PC-3 (cell line): ENCODE data around the gene GFOD1. TPM values are rescaled to one million over a fixed set of nuclear protein-coding genes. Genes with fewer than 3 reads are reported as not detected.
"Not testable (repeated sequence)": the region's sequence is repeated elsewhere in the genome, so short reads cannot be mapped to it uniquely, and the experiment has no call there.

Experiments
- ATAC-seq: fragments of 200-7000 bp; cut with Tn5 transposase; 2 replicates; pipeline ENCODE4 v1.9.1; 2020; ENCODE audit warnings: mild to moderate bottlenecking, moderate library complexity
- BruUV-seq: library from RNA; stranded (reverse); fragments of 400-500 nt; replicated peaks from 2 replicates; lab custom pipeline; 2021; lab: Mats Ljungman, UMichigan
- CTCF ChIA-PET: fragments of 300-600 bp; sonication (Branson Sonifier 250); formaldehyde crosslinking; loops from one replicate; lab custom pipeline; 2022; ENCODE audit warnings: antibody characterized with exemption; lab: Charles Lee
- POLR2A ChIA-PET: fragments of 300-600 bp; sonication (Branson Sonifier 250); formaldehyde crosslinking; loops from one replicate; lab custom pipeline; 2022; ENCODE audit warnings: antibody characterized with exemption; ENCODE audit not compliant: unreplicated experiment; lab: Charles Lee
- DNase-seq: peaks from one replicate; pipeline ENCODE4 v3.0.0-alpha.2; 2015
- H2AFZ ChIP-seq: fragments of 300-600 bp; sonication (generic); 2 replicates; pipeline ENCODE4 v1.6.0; 2016; ENCODE audit warnings: antibody characterized with exemption, low read length
- H3F3A ChIP-seq: fragments of 300-600 bp; sonication (generic); one replicate; pipeline ENCODE4 v1.6.0; 2017; ENCODE audit warnings: antibody characterized with exemption, low read length, control low read depth, mild to moderate bottlenecking; ENCODE audit not compliant: unreplicated experiment
- H3K27ac ChIP-seq: fragments of 300-600 bp; sonication (generic); 2 replicates; pipeline ENCODE4 v1.5.1; 2016; ENCODE audit warnings: mild to moderate bottlenecking, low read length
- H3K27me3 ChIP-seq: fragments of 300-600 bp; sonication (generic); 2 replicates; pipeline ENCODE4 v1.6.1; 2016; ENCODE audit warnings: low read length, mixed read lengths
- H3K36me3 ChIP-seq: fragments of 300-600 bp; sonication (generic); 2 replicates; pipeline ENCODE4 v1.6.1; 2016; ENCODE audit warnings: low read depth, mixed run types, low read length, mixed read lengths
- H3K4me1 ChIP-seq: fragments of 300-600 bp; sonication (generic); 2 replicates; pipeline ENCODE4 v1.5.1; 2016; ENCODE audit warnings: low read length; ENCODE audit not compliant: insufficient read depth
- H3K4me2 ChIP-seq: fragments of 300-600 bp; sonication (generic); 2 replicates; pipeline ENCODE4 v1.6.0; 2016; ENCODE audit warnings: low read length
- H3K4me3 ChIP-seq: fragments of 300-600 bp; sonication (generic); 2 replicates; pipeline ENCODE4 v1.5.1; 2016; ENCODE audit warnings: mild to moderate bottlenecking, low read length, mixed read lengths
- H3K79me2 ChIP-seq: fragments of 300-600 bp; sonication (generic); 2 replicates; pipeline ENCODE4 v1.6.1; 2017; ENCODE audit warnings: low read length, mixed read lengths
- H3K9ac ChIP-seq: fragments of 300-600 bp; sonication (generic); 2 replicates; pipeline ENCODE4 v1.6.0; 2016; ENCODE audit warnings: mild to moderate bottlenecking, low read length
- H3K9me2 ChIP-seq: fragments of 300-600 bp; sonication (generic); replicated peaks from 2 replicates; pipeline ENCODE4 v1.6.1; 2016; ENCODE audit warnings: mixed run types, low read length, mixed read lengths
- H3K9me3 ChIP-seq: fragments of 300-600 bp; sonication (generic); 2 replicates; pipeline ENCODE4 v1.6.1; 2016; ENCODE audit warnings: low read length, mixed read lengths
- H4K20me1 ChIP-seq: fragments of 300-600 bp; sonication (generic); 2 replicates; pipeline ENCODE4 v1.6.1; 2016; ENCODE audit warnings: low read length, mixed read lengths
- CTCF ChIP-seq: fragments of 300-600 bp; sonication (generic); conservative IDR thresholded peaks from 2 replicates; pipeline ENCODE4 v1.5.1; 2017; ENCODE audit warnings: antibody characterized with exemption, low read depth, mild to moderate bottlenecking, low read length
- EZH2 ChIP-seq: fragments of 300-600 bp; sonication (generic); IDR thresholded peaks from one replicate; pipeline ENCODE4 v1.6.1; 2017; ENCODE audit warnings: antibody characterized with exemption, mild to moderate bottlenecking, low read length; ENCODE audit not compliant: unreplicated experiment
- EZH2phosphoT487 ChIP-seq: fragments of 300-600 bp; sonication (generic); IDR thresholded peaks from 2 replicates; pipeline ENCODE4 v1.6.1; 2018; ENCODE audit warnings: mild to moderate bottlenecking, antibody characterized with exemption, low read length, borderline replicate concordance
- intact Hi-C: fragments of 100-400 bp; cut with micrococcal nuclease; formaldehyde crosslinking; loops from 2 replicates; pipeline ENCODE4 v1.9.0; 2023
- total RNA-seq: library from RNA; depleted of rRNA; stranded (reverse); fragments of >200 nt; gene quantifications from 2 replicates; pipeline ENCODE4 v1.2.3, GENCODE V29; 2014

GFOD1 gene
- total RNA-seq, 1 experiment from 2014 or later = 16.0 TPM

- POLR2A ChIA-PET = interaction anchor here (0.6 kb wide), 1 partner anchor 18 kb away, joined by 3 read pairs; no protein-coding TSS in a partner anchor
- ATAC-seq (peak; percentile 18), DNase-seq (peak; percentile 35)
- peak overlapping the region; percentile 90 for H3K4me3 ChIP-seq
- H3F3A ChIP-seq = peaks cover 9% of the 10 kb centered on the region
- no peaks in the 10 kb centered on the region for H4K20me1 ChIP-seq
- no peaks in the 10 kb centered on the region for H3K9me2 ChIP-seq
- peak overlapping the region; percentile 76 for H2AFZ ChIP-seq
- peaks cover 30% of the 10 kb centered on the region for H3K4me1 ChIP-seq
- H3K27me3 ChIP-seq = no peaks in the 10 kb centered on the region
- intact Hi-C loops = loop anchor here (2.0 to 5.0 kb wide), 2 partner anchors 25 to 285 kb away; no protein-coding TSS in a partner anchor
- CTCF ChIA-PET = interaction anchor here (1.1 kb wide), 1 partner anchor 287 kb away, joined by 3 read pairs; the partner anchor contains the start of gene NOL7
- peak overlapping the region; percentile 93 for H3K4me2 ChIP-seq
- H3K79me2 ChIP-seq = peaks cover 14% of the 10 kb centered on the region
- no TSS peak for BruUV-seq
- H3K9me3 ChIP-seq = no peaks in the 10 kb centered on the region
- H3K27ac ChIP-seq = peak overlapping the region; percentile 76
- no peaks in the 10 kb centered on the region; the same call in 1 of the 2 replicates for H3K36me3 ChIP-seq
- TF ChIP-seq EZH2phosphoT487 (no peak), EZH2 (no peak), CTCF (no peak)
- peak overlapping the region; percentile 87 for H3K9ac ChIP-seq
These were observed 159.7 kb downstream of the GFOD1 start for GRCh38 chr6:13327691-13328075.

DNA sequence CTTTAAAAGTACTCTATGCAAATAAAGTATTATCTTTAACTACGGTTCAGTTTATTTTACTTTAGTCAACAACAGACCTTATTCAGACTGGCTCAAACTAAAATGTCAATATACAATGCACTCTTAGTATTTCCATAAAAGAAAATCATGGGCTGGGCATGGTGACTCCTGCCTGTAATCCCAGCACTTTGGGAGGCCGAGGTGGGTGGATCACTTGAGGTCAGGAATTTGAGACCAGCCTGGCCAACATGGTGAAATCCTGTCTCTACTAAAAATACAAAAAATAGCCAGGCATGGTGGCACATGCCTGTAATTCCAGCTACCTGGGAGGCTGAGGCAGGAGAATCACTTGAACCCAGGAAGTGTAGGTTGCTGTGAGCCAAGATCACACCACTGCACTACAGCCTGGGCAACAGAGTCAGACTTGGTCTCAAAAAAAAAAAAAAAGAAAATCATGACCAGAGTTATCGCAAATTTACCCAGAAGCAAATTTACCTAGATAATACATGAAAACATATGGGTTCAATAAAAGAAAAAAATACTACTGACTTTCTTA, 161.3 kb downstream of the GFOD1 start:
- intact Hi-C loops = loop anchor here (5.0 kb wide), 1 partner anchor 286 kb away; no protein-coding TSS in a partner anchor
- H3K4me1 ChIP-seq = peaks cover 21% of the 10 kb centered on the region
- H3K9me2 ChIP-seq, H3K27me3 ChIP-seq, H3K9ac ChIP-seq, DNase-seq, ATAC-seq, POLR2A ChIA-PET, H3K36me3 ChIP-seq, H3F3A ChIP-seq, BruUV-seq, H3K27ac ChIP-seq, CTCF ChIA-PET, H2AFZ ChIP-seq, H3K9me3 ChIP-seq, H4K20me1 ChIP-seq: not testable (repeated sequence)
- H3K4me2 ChIP-seq = peak overlapping the region; percentile 93
- H3K79me2 ChIP-seq = peaks cover 14% of the 10 kb centered on the region
- peak overlapping the region; percentile 90; the same call in 1 of the 2 replicates for H3K4me3 ChIP-seq

GRCh38 chr6:13319891-13320564, 167.4 kb downstream of the GFOD1 start:
- Histone ChIP-seq H3K4me2 (no peak overlapping the region), H3K4me1 (no peaks in the 10 kb centered on the region), H3K9ac (no peak overlapping the region), H2AFZ (no peak overlapping the region), H3F3A (no peaks in the 10 kb centered on the region), H3K36me3 (peaks cover 38% of the 10 kb centered on the region; the same call in 1 of the 2 replicates), H3K27me3 (no peaks in the 10 kb centered on the region), H3K4me3 (no peak overlapping the region), H3K27ac (no peak overlapping the region), H4K20me1 (no peaks in the 10 kb centered on the region), H3K79me2 (no peaks in the 10 kb centered on the region), H3K9me3 (no peaks in the 10 kb centered on the region), H3K9me2 (no peaks in the 10 kb centered on the region)
- no peak for TF ChIP-seq EZH2
- TF ChIP-seq CTCF = no peak
- TF ChIP-seq EZH2phosphoT487 = no peak
- ATAC-seq (no peak), DNase-seq (no peak)
- ChIA-PET CTCF (interaction anchor here (0.6 kb wide), 1 partner anchor 164 kb away, joined by 3 read pairs; no protein-coding TSS in a partner anchor), POLR2A (no interaction called here)
- BruUV-seq = no TSS peak
- intact Hi-C loops = no loop called here
